ENCODE measurements around the gene RNF186.
"Not testable (repeated sequence)": the region's sequence is repeated elsewhere in the genome, so short reads cannot be mapped to it uniquely, and the experiment has no call there.

The RNF186 gene

GRCh38 chr1:19816737-19817086, 1.6 kb upstream of the RNF186 start:
- not testable (repeated sequence) for H3K14ac ChIP-seq (ENCODE audit: low read length); H3K18ac ChIP-seq (ENCODE audit: low read length); H3K79me1 ChIP-seq (ENCODE audit: low read depth, low read length); H3K9me3 ChIP-seq (replicated peaks in 1 of 2; ENCODE audit: control insufficient read depth in 2 of 2, insufficient read depth in 1 of 2, low read depth in 1 of 2, low read length in 2 of 2); H3K9ac ChIP-seq (ENCODE audit: low read depth, low read length, poor library complexity); H2BK120ac ChIP-seq (ENCODE audit: low read depth, low read length); H3K27ac ChIP-seq (replicated peaks; ENCODE audit: low read length); H2BK12ac ChIP-seq (ENCODE audit: low read length); H3K4me2 ChIP-seq (ENCODE audit: insufficient read depth, low read length, poor library complexity, severe bottlenecking); H3K4me1 ChIP-seq (ENCODE audit: control insufficient read depth in 2 of 2, insufficient read depth in 1 of 2, low read depth in 1 of 2, low read length in 2 of 2); H2BK15ac ChIP-seq (ENCODE audit: low read length); DNase-seq (ENCODE audit: low spot score); H2AK5ac ChIP-seq (ENCODE audit: low read depth, low read length); H2BK5ac ChIP-seq (ENCODE audit: low read length); H3K4ac ChIP-seq (ENCODE audit: low read length); H3K4me3 ChIP-seq (ENCODE audit: low read length in 2 of 2); H3K36me3 ChIP-seq (replicated peaks in 1 of 2; ENCODE audit: control insufficient read depth in 2 of 2, insufficient read depth in 2 of 2, low read length in 2 of 2); H2AFZ ChIP-seq (ENCODE audit: low read length); H4K91ac ChIP-seq (ENCODE audit: low read depth, low read length, poor library complexity); H4K8ac ChIP-seq (ENCODE audit: low read depth, low read length); H3K23ac ChIP-seq (ENCODE audit: low read depth, low read length, poor library complexity)
- WGBS, 2 donors (ENCODE audit: extremely low coverage in 2 of 2, insufficient read length in 2 of 2, insufficient replicate concordance in 1 of 2) = no CpG with 5 or more reads among the region's 1 CpG
- H3K27me3 ChIP-seq (ENCODE audit: control insufficient read depth in 3 of 3, insufficient read depth in 3 of 3, low read depth in 1 of 3, low read length in 3 of 3) = peaks cover 0 to 51% (median 0%) of the 10 kb centered on the region in 3 experiments

DNA sequence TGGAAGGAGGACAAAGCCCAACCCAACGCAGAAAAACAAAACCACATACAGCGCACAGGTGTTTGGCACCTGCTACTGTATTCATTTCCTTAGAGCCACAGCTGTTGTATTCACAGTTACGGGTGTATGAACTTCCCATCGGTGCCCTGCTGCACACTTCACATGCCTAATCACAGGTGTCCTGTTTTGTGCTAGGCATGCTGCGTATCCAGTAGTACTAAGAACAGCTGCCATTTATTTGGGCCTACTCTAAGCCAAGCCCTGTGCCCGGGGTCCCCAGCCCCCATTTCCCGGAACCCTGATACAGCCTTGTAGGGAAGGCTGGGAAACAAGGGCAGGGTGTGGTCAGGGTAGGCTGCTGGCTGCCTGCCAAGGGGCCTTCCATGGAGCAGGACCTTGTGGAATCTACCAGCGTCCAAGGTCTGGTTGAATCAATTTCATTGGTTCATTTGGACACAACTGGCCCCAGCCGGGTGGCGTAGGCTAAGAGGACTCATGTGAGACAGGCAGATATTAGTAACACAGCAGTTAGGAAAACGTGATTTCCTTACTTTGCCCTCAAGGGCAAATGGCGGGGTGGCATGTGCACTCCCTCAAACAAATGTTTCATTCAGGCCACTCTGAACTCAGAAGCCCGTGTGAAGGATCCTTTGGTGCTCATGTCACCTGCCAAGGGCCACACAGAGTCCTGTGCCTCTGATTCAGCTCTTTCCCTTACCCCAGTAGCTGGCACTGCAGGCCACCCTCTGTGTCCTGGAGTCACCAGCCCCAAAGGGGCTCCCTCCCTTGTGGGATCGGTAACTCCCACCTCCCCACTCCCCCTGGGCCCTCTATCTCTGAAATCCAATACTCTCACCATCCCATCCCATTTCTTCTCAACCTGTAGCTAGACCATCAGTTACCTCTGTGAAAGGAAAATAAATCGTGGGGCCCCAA, 986 bp upstream of the RNF186 start:
- Histone ChIP-seq H3K4ac (ENCODE audit: low read length) (no peak overlapping the region), H3K4me1 (ENCODE audit: control insufficient read depth in 2 of 2, insufficient read depth in 1 of 2, low read depth in 1 of 2, low read length in 2 of 2) (no peaks in the 10 kb centered on the region), H3K36me3 (replicated peaks in 1 of 2; ENCODE audit: control insufficient read depth in 2 of 2, insufficient read depth in 2 of 2, low read length in 2 of 2) (no peaks in the 10 kb centered on the region), H3K4me2 (ENCODE audit: insufficient read depth, low read length, poor library complexity, severe bottlenecking) (no peak overlapping the region), H3K27me3 (ENCODE audit: control insufficient read depth in 3 of 3, insufficient read depth in 3 of 3, low read depth in 1 of 3, low read length in 3 of 3) (peaks cover 0 to 51% (median 0%) of the 10 kb centered on the region in 3 experiments), H3K79me1 (ENCODE audit: low read depth, low read length) (no peaks in the 10 kb centered on the region), H3K14ac (ENCODE audit: low read length) (no peak overlapping the region), H4K8ac (ENCODE audit: low read depth, low read length) (no peak overlapping the region), H2AK5ac (ENCODE audit: low read depth, low read length) (no peak overlapping the region), H2AFZ (ENCODE audit: low read length) (no peak overlapping the region), H3K9me3 (replicated peaks in 1 of 2; ENCODE audit: control insufficient read depth in 2 of 2, insufficient read depth in 1 of 2, low read depth in 1 of 2, low read length in 2 of 2) (no peaks in the 10 kb centered on the region), H2BK15ac (ENCODE audit: low read length) (no peak overlapping the region), H3K9ac (ENCODE audit: low read depth, low read length, poor library complexity) (no peak overlapping the region), H2BK120ac (ENCODE audit: low read depth, low read length) (no peak overlapping the region), H3K23ac (ENCODE audit: low read depth, low read length, poor library complexity) (no peak overlapping the region), H3K18ac (ENCODE audit: low read length) (no peak overlapping the region), H3K27ac (replicated peaks; ENCODE audit: low read length) (no peak overlapping the region), H3K4me3 (ENCODE audit: low read length in 2 of 2) (no peak overlapping the region), H2BK5ac (ENCODE audit: low read length) (no peak overlapping the region), H4K91ac (ENCODE audit: low read depth, low read length, poor library complexity) (no peak overlapping the region), H2BK12ac (ENCODE audit: low read length) (no peak overlapping the region)
- no peak for DNase-seq (ENCODE audit: low spot score)
- WGBS, 2 donors (ENCODE audit: extremely low coverage in 2 of 2, insufficient read length in 2 of 2, insufficient replicate concordance in 1 of 2) = no CpG with 5 or more reads among the region's 15 CpGs

GRCh38 chr1:19814244-19814661, 830 bp downstream of the RNF186 start:
- H3K4me3 ChIP-seq (ENCODE audit: low read length in 2 of 2) = no peak overlapping the region
- peak overlapping the region; percentile 76 for H2BK5ac ChIP-seq (ENCODE audit: low read length)
- no CpG with 5 or more reads among the region's 15 CpGs for WGBS, 2 donors (ENCODE audit: extremely low coverage in 2 of 2, insufficient read length in 2 of 2, insufficient replicate concordance in 1 of 2)
- no peak overlapping the region for H3K4me2 ChIP-seq (ENCODE audit: insufficient read depth, low read length, poor library complexity, severe bottlenecking)
- DNase-seq (ENCODE audit: low spot score) = no peak
- H3K18ac ChIP-seq (ENCODE audit: low read length) = peak overlapping the region; percentile 40
- no peaks in the 10 kb centered on the region for H3K79me1 ChIP-seq (ENCODE audit: low read depth, low read length)
- H3K27me3 ChIP-seq (ENCODE audit: control insufficient read depth in 3 of 3, insufficient read depth in 3 of 3, low read depth in 1 of 3, low read length in 3 of 3) = peaks cover 0 to 53% (median 0%) of the 10 kb centered on the region in 3 experiments
- H4K8ac ChIP-seq (ENCODE audit: low read depth, low read length) = no peak overlapping the region
- no peak overlapping the region for H3K27ac ChIP-seq (replicated peaks; ENCODE audit: low read length)
- H2AFZ ChIP-seq (ENCODE audit: low read length) = no peak overlapping the region
- H3K9me3 ChIP-seq (replicated peaks in 1 of 2; ENCODE audit: control insufficient read depth in 2 of 2, insufficient read depth in 1 of 2, low read depth in 1 of 2, low read length in 2 of 2) = no peaks in the 10 kb centered on the region
- H4K91ac ChIP-seq (ENCODE audit: low read depth, low read length, poor library complexity) = no peak overlapping the region
- H3K4ac ChIP-seq (ENCODE audit: low read length) = no peak overlapping the region
- H3K23ac ChIP-seq (ENCODE audit: low read depth, low read length, poor library complexity) = no peak overlapping the region
- no peak overlapping the region for H2BK12ac ChIP-seq (ENCODE audit: low read length)
- H3K36me3 ChIP-seq (replicated peaks in 1 of 2; ENCODE audit: control insufficient read depth in 2 of 2, insufficient read depth in 2 of 2, low read length in 2 of 2) = no peaks in the 10 kb centered on the region
- no peak overlapping the region for H2BK15ac ChIP-seq (ENCODE audit: low read length)
- no peak overlapping the region for H2BK120ac ChIP-seq (ENCODE audit: low read depth, low read length)
- H3K9ac ChIP-seq (ENCODE audit: low read depth, low read length, poor library complexity) = no peak overlapping the region
- no peaks in the 10 kb centered on the region for H3K4me1 ChIP-seq (ENCODE audit: control insufficient read depth in 2 of 2, insufficient read depth in 1 of 2, low read depth in 1 of 2, low read length in 2 of 2)
- H3K14ac ChIP-seq (ENCODE audit: low read length) = no peak overlapping the region
- peak overlapping the region; percentile 21 for H2AK5ac ChIP-seq (ENCODE audit: low read depth, low read length)

DNA sequence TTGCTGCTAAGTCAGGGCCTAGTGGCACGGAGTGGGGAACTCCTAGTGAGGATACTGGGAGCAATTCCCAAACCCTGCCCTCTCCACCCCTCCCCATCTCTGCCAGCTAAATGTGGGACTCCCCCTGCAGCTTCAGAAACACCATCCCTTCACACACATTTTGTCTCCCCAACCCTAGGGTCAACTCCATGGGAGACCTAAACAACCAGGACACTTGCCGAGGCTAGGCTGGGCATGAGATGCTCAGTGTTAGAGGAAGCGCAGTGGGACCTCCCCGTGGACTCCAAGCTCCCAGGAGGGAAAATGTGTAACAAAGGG, 1.5 kb downstream of the RNF186 start:
- no peak overlapping the region for H2AK5ac ChIP-seq (ENCODE audit: low read depth, low read length)
- H4K91ac ChIP-seq (ENCODE audit: low read depth, low read length, poor library complexity) = no peak overlapping the region
- no peak overlapping the region for H2BK15ac ChIP-seq (ENCODE audit: low read length)
- no peak overlapping the region for H2BK120ac ChIP-seq (ENCODE audit: low read depth, low read length)
- H3K79me1 ChIP-seq (ENCODE audit: low read depth, low read length) = no peaks in the 10 kb centered on the region
- H3K4me3 ChIP-seq (ENCODE audit: low read length in 2 of 2) = no peak overlapping the region
- WGBS, 2 donors (ENCODE audit: extremely low coverage in 2 of 2, insufficient read length in 2 of 2, insufficient replicate concordance in 1 of 2) = no CpG with 5 or more reads among the region's 4 CpGs
- no peak overlapping the region for H2BK12ac ChIP-seq (ENCODE audit: low read length)
- H4K8ac ChIP-seq (ENCODE audit: low read depth, low read length) = no peak overlapping the region
- no peak overlapping the region for H2AFZ ChIP-seq (ENCODE audit: low read length)
- H2BK5ac ChIP-seq (ENCODE audit: low read length) = no peak overlapping the region
- no peak overlapping the region for H3K4me2 ChIP-seq (ENCODE audit: insufficient read depth, low read length, poor library complexity, severe bottlenecking)
- no peak overlapping the region for H3K14ac ChIP-seq (ENCODE audit: low read length)
- peaks cover 0 to 49% (median 0%) of the 10 kb centered on the region in 3 experiments for H3K27me3 ChIP-seq (ENCODE audit: control insufficient read depth in 3 of 3, insufficient read depth in 3 of 3, low read depth in 1 of 3, low read length in 3 of 3)
- no peak for DNase-seq (ENCODE audit: low spot score)
- H3K9ac ChIP-seq (ENCODE audit: low read depth, low read length, poor library complexity) = no peak overlapping the region
- no peaks in the 10 kb centered on the region for H3K4me1 ChIP-seq (ENCODE audit: control insufficient read depth in 2 of 2, insufficient read depth in 1 of 2, low read depth in 1 of 2, low read length in 2 of 2)
- H3K9me3 ChIP-seq (replicated peaks in 1 of 2; ENCODE audit: control insufficient read depth in 2 of 2, insufficient read depth in 1 of 2, low read depth in 1 of 2, low read length in 2 of 2) = no peaks in the 10 kb centered on the region
- no peak overlapping the region for H3K4ac ChIP-seq (ENCODE audit: low read length)
- H3K27ac ChIP-seq (replicated peaks; ENCODE audit: low read length) = no peak overlapping the region
- H3K23ac ChIP-seq (ENCODE audit: low read depth, low read length, poor library complexity) = no peak overlapping the region
- no peak overlapping the region for H3K18ac ChIP-seq (ENCODE audit: low read length)
- no peaks in the 10 kb centered on the region for H3K36me3 ChIP-seq (replicated peaks in 1 of 2; ENCODE audit: control insufficient read depth in 2 of 2, insufficient read depth in 2 of 2, low read length in 2 of 2)

Data from neuronal stem cell (in vitro differentiated cells).